Bronchial epithelial cell (primary cell): ENCODE results near the gene CRK. TPM values are rescaled to one million over a fixed set of nuclear protein-coding genes. Genes with fewer than 3 reads are reported as not detected.
A peak's percentile ranks its signal among the peaks of the same experiment; 100 is the strongest.

Experiments used
- DNase-seq: peaks from one replicate; pipeline ENCODE4 v3.0.0-alpha.2; 2010; ENCODE audit warnings: low read depth
- FAIRE-seq: peaks from 2 replicates; lab custom pipeline; 2011; peaks lifted over from hg19 to GRCh38; lab: Jason Lieb, UNC
- H3K27me3 ChIP-seq: 2 replicates; pipeline ENCODE4 v1.5.1; 2011; ENCODE audit warnings: low read length; ENCODE audit not compliant: control insufficient read depth, insufficient read depth
- H3K36me3 ChIP-seq: 2 replicates; pipeline ENCODE4 v1.5.1; 2011; ENCODE audit warnings: low read length; ENCODE audit not compliant: control insufficient read depth, insufficient read depth
- H3K4me3 ChIP-seq: 2 replicates; pipeline ENCODE4 v1.5.1; 2011; ENCODE audit warnings: mild to moderate bottlenecking, low read depth, low read length, control low read depth
- CTCF ChIP-seq: IDR thresholded peaks from 2 replicates; pipeline ENCODE4 v1.5.1; 2011; ENCODE audit warnings: mild to moderate bottlenecking, moderate library complexity, low read length, control low read depth, inconsistent platforms; ENCODE audit not compliant: insufficient read depth, severe bottlenecking
- total RNA-seq: library from RNA; depleted of rRNA; stranded (reverse); fragments of >200 nt; gene quantifications from 2 replicates; pipeline ENCODE4 v1.2.1, GENCODE V29; 2014

CRK gene
- total RNA-seq, 1 donor from 2014 or later = 152 TPM

DNA sequence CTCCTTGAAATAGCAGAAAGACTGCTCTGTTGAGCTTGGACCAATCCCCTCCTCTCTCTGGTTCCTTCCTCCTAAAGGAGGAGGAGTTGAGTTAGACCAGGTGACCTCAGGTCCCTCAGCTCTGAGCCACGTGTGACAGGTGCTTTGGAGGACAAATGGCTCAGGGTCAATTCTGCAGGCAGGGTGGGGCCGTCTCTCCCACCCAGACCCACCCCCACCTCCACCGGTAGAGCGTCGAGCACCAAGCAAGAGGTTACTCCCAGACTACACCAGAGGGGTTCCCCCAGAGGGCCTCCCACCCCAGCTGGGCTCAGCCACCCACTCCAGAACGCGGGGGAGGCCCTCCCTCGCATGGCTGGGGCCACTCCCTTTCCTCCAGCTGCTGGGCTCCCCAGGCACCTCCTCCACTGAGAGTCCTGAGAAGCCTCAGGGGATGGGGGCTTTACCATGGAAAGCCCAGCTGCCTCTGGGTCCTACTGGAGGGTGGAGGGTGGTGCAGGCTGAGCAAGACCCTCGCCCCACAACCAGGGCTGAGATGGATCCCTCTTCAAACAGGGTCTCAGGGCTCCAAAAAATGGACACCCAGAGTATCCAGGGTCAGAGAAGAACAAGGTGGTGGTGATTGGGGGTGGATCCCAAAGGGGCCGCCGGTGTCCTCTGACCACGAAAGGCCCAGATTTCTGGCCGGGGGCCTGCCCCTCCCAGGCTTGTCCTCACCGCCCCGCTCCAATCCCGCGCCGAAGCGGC, 28.8 kb upstream of the CRK start:
- H3K27me3 ChIP-seq = no peaks in the 10 kb centered on the region
- DNase-seq = peak; percentile 42
- H3K36me3 ChIP-seq = peaks cover 26% of the 10 kb centered on the region
- no peak for FAIRE-seq
- peak overlapping the region; percentile 65 for H3K4me3 ChIP-seq
- TF ChIP-seq CTCF = no peak

DNA sequence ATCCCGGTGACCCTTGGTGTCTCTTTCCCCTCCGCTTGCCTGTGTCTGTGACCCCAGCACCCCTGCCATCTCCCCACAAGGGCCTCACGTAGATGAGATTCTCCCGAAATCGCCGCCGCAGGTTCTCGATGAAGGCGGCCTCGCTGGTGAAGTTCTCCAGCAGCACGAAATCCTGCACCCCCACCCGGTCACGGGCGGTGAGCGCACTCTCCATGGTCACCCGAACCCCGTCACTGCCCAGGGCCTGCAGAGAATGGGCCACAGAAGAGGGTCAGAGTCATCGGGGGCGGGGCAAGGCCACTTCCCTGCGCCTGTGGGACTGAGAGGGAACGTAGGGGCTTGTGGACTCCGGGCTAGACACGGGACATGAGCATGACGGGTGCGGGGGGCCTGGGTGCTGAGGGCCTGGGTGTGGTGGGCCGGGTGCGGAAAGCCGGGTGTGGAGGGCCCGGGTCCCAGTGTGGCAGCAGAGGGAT, 28.1 kb upstream of the CRK start:
- TF ChIP-seq CTCF = no peak
- Histone ChIP-seq H3K36me3 (peaks cover 32% of the 10 kb centered on the region), H3K27me3 (no peaks in the 10 kb centered on the region), H3K4me3 (no peak overlapping the region)
- FAIRE-seq (no peak), DNase-seq (no peak)

- no peak for TF ChIP-seq CTCF
Measured at GRCh38 chr17:1482680-1483079, 26.6 kb upstream of the CRK start.

GRCh38 chr17:1481736-1482135, 25.7 kb upstream of the CRK start:
- Histone ChIP-seq H3K4me3 (no peak overlapping the region), H3K27me3 (no peaks in the 10 kb centered on the region), H3K36me3 (peaks cover 48% of the 10 kb centered on the region)
- TF ChIP-seq CTCF = no peak
- no peak for DNase-seq
- FAIRE-seq = no peak

More at GRCh38 chr17:1482680-1483079, 26.6 kb upstream of the CRK start:
- Histone ChIP-seq H3K27me3 (no peaks in the 10 kb centered on the region), H3K36me3 (peaks cover 41% of the 10 kb centered on the region), H3K4me3 (no peak overlapping the region)
- FAIRE-seq (no peak), DNase-seq (no peak)

- TF ChIP-seq CTCF = no peak
- no peak for DNase-seq
- peaks cover 51% of the 10 kb centered on the region for H3K36me3 ChIP-seq
- peak; percentile 89 for FAIRE-seq
- H3K4me3 ChIP-seq = no peak overlapping the region
- H3K27me3 ChIP-seq = no peaks in the 10 kb centered on the region
Measured at GRCh38 chr17:1480747-1481465, 24.9 kb upstream of the CRK start.
